ENCODE measurements around the gene LMOD3. TPM values are rescaled to one million over a fixed set of nuclear protein-coding genes. Genes with fewer than 3 reads are reported as not detected.
A peak's percentile ranks its signal among the peaks of the same experiment; 100 is the strongest.

LMOD3 gene
- total RNA-seq, 2 donors from 2014 or later, result 33.1 to 110 TPM

DNA sequence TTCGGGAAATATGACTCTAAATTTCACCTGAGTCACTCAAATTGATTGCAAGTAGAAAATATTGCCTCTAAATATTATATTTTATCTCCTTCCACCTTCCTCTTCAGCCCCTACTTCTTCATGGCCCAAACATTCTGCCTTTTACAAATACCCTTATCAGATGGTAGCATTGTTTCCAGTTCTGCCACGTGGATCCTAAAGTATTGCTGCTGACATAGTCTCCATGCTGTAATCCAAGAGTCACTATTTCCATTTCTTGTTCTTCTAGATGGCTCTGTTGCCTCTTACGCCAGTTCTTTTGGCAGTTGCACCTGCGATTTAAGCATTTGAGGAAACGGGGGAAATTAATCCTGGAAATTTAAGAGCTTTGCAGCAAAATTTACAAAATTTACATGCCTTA, 13.6 kb downstream of the LMOD3 start:
- no peak overlapping the region for H3K27ac ChIP-seq

DNA sequence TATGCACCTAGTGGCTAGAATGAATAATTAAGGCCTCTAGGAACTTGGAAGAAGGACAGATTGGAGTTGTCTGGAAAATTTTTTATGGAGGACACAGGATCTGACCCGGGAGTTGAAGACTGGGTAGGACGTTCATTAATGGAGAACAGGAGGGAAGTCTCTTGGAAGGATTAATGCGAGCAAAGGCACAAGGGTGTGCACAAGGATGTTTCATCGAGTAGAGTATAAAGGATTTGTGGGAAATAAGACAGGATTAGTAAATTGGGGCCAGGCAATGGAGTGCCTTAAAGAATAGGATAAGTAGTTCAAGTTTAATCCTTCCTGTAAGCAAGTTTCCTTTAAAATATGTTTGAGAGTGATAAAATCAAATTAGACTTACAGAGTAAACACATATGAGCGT, 14.6 kb downstream of the LMOD3 start:
- DNase-seq (ENCODE audit: low spot score), result no peak
- peaks cover 34% of the 10 kb centered on the region for H3K36me3 ChIP-seq
- H3K4me1 ChIP-seq, result peaks cover 0 to 25% of the 10 kb centered on the region in 2 donors
- H3K9me3 ChIP-seq, result no peaks in the 10 kb centered on the region
- no peak overlapping the region for H3K4me3 ChIP-seq
- TF ChIP-seq, protein P1, sequence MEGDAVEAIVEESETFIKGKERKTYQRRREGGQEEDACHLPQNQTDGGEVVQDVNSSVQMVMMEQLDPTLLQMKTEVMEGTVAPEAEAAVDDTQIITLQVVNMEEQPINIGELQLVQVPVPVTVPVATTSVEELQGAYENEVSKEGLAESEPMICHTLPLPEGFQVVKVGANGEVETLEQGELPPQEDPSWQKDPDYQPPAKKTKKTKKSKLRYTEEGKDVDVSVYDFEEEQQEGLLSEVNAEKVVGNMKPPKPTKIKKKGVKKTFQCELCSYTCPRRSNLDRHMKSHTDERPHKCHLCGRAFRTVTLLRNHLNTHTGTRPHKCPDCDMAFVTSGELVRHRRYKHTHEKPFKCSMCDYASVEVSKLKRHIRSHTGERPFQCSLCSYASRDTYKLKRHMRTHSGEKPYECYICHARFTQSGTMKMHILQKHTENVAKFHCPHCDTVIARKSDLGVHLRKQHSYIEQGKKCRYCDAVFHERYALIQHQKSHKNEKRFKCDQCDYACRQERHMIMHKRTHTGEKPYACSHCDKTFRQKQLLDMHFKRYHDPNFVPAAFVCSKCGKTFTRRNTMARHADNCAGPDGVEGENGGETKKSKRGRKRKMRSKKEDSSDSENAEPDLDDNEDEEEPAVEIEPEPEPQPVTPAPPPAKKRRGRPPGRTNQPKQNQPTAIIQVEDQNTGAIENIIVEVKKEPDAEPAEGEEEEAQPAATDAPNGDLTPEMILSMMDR (IDR thresholded peaks at IDR 0.05), result no peak
- H3K27me3 ChIP-seq, result no peaks in the 10 kb centered on the region
- no peak overlapping the region for H3K27ac ChIP-seq

More for the DNA sequence above, 13.6 kb downstream of the LMOD3 start:
- Histone ChIP-seq H3K9me3 (no peaks in the 10 kb centered on the region), H3K27me3 (no peaks in the 10 kb centered on the region), H3K4me1 (peaks cover 0 to 27% of the 10 kb centered on the region in 2 donors), H3K36me3 (peaks cover 24% of the 10 kb centered on the region), H3K4me3 (no peak overlapping the region)
- TF ChIP-seq, protein P1 (IDR thresholded peaks at IDR 0.05), result no peak
- DNase-seq (ENCODE audit: low spot score), result no peak

DNA sequence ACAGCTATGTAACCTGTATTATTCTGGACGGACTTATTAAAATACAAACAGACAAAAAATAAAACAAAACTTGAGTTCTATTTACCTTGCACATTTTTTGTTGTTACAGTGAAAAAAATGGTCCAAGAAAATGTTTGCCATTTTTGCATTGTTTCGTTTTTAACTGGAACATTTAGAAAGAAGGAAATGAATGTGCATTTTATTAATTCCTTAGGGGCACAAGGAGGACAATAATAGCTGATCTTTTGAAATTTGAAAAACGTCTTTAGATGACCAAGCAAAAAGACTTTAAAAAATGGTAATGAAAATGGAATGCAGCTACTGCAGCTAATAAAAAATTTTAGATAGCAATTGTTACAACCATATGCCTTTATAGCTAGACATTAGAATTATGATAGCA, 17.1 kb downstream of the LMOD3 start:
- Histone ChIP-seq H3K27ac (peak overlapping the region in 1 of 2 donors; percentile 31), H3K9me3 (no peaks in the 10 kb centered on the region), H3K4me3 (no peak overlapping the region), H3K36me3 (peaks cover 50% of the 10 kb centered on the region), H3K27me3 (no peaks in the 10 kb centered on the region), H3K4me1 (peaks cover 0 to 41% of the 10 kb centered on the region in 2 donors)
- TF ChIP-seq, protein P1 (IDR thresholded peaks at IDR 0.05), result no peak
- no peak for DNase-seq (ENCODE audit: low spot score)

- no peak overlapping the region for H3K4me3 ChIP-seq
- H3K27ac ChIP-seq, result peak overlapping the region in 1 of 2 donors; percentile 17
- no peaks in the 10 kb centered on the region for H3K27me3 ChIP-seq
- peaks cover 0 to 48% of the 10 kb centered on the region in 2 donors for H3K4me1 ChIP-seq
- TF ChIP-seq, protein P1 (IDR thresholded peaks at IDR 0.05), result no peak
- DNase-seq (ENCODE audit: low spot score), result no peak
- H3K36me3 ChIP-seq, result peaks cover 57% of the 10 kb centered on the region
- H3K9me3 ChIP-seq, result no peaks in the 10 kb centered on the region
Observed at GRCh38 chr3:69104586-69104985, 17.8 kb downstream of the LMOD3 start.

DNA sequence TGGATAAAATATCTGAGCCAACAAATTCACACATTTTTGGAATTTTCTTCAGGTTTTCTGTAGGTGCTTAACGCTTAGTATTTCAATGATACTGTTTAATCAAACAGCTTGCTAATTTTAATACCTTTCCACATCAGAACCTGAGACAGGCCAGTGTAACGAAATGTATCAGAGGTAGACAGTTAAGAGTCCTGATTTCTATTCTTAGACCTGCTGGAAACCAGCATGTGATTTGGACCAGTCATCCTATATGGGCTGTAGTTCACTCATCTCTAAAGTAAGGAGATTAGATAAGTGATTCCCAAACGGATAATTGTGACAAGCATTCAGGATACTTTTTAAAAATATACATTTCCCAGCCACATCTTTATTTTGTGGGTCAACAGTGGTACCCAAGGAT, 19.3 kb downstream of the LMOD3 start:
- TF ChIP-seq, protein P1 (IDR thresholded peaks at IDR 0.05), result no peak
- no peak for DNase-seq (ENCODE audit: low spot score)
- H3K36me3 ChIP-seq, result peaks cover 51% of the 10 kb centered on the region
- peak overlapping the region in 1 of 2 donors; percentile 56 for H3K27ac ChIP-seq
- peaks cover 0 to 56% of the 10 kb centered on the region in 2 donors for H3K4me1 ChIP-seq
- H3K27me3 ChIP-seq, result no peaks in the 10 kb centered on the region
- H3K4me3 ChIP-seq, result no peak overlapping the region
- H3K9me3 ChIP-seq, result no peaks in the 10 kb centered on the region

GRCh38 chr3:69102384-69102783, 20.0 kb downstream of the LMOD3 start:
- Histone ChIP-seq H3K4me1 (peaks cover 0 to 63% of the 10 kb centered on the region in 2 donors), H3K36me3 (peaks cover 50% of the 10 kb centered on the region), H3K27ac (peak overlapping the region; percentile 11 to 56), H3K27me3 (no peaks in the 10 kb centered on the region), H3K4me3 (no peak overlapping the region), H3K9me3 (no peaks in the 10 kb centered on the region)
- TF ChIP-seq, protein P1 (IDR thresholded peaks at IDR 0.05), result no peak
- DNase-seq (ENCODE audit: low spot score), result no peak
